IMR-90 (cell line): ENCODE results near the gene SEC23IP. TPM values are rescaled to one million over a fixed set of nuclear protein-coding genes. Genes with fewer than 3 reads are reported as not detected.

Experiments used
- ATAC-seq: fragments of 200-7000 bp; cut with Tn5 transposase; 2 replicates; pipeline ENCODE4 v1.9.1; 2020; ENCODE audit warnings: low read depth, mild to moderate bottlenecking, moderate library complexity
- BruUV-seq: library from RNA; stranded (reverse); fragments of 400-500 nt; replicated peaks from 2 replicates; lab custom pipeline; 2021; lab: Mats Ljungman, UMichigan
- CTCF ChIA-PET: fragments of 300-600 bp; formaldehyde crosslinking; extraction: SDS; loops from one replicate; lab custom pipeline; 2021; ENCODE audit warnings: antibody characterized with exemption; lab: Yijun Ruan, JAX
- POLR2A ChIA-PET: fragments of 300-600 bp; sonication (Branson Sonifier 250); formaldehyde crosslinking; loops from one replicate; lab custom pipeline; 2022; ENCODE audit warnings: antibody characterized with exemption; ENCODE audit not compliant: unreplicated experiment; lab: Charles Lee
- DNase-seq: peaks from one replicate; pipeline ENCODE4 v3.0.0; 2013
- H2AFZ ChIP-seq: replicated peaks from 2 replicates; pipeline ENCODE3; 2013; ENCODE audit warnings: low read length, mild to moderate bottlenecking; ENCODE audit not compliant: poor library complexity
- H2AK5ac ChIP-seq: 2 replicates; pipeline ENCODE4 v1.6.1; 2013; ENCODE audit warnings: low read depth, low read length, inconsistent platforms
- H2AK9ac ChIP-seq: replicated peaks from 2 replicates; pipeline ENCODE3; 2013; ENCODE audit warnings: mild to moderate bottlenecking, low read depth, low read length, moderate library complexity; ENCODE audit not compliant: poor library complexity
- H2BK120ac ChIP-seq: 2 replicates; pipeline ENCODE4 v1.6.1; 2013; ENCODE audit warnings: low read depth, low read length, inconsistent platforms
- H2BK15ac ChIP-seq: 3 replicates; pipeline ENCODE4 v1.6.1; 2013; ENCODE audit warnings: low read depth, low read length, inconsistent platforms
- H2BK20ac ChIP-seq: 2 replicates; pipeline ENCODE4 v1.6.1; 2013; ENCODE audit warnings: low read depth, mild to moderate bottlenecking, inconsistent platforms, low read length, moderate library complexity
- H2BK5ac ChIP-seq: 2 replicates; pipeline ENCODE4 v1.6.1; 2013; ENCODE audit warnings: mild to moderate bottlenecking, low read depth, low read length, inconsistent platforms; ENCODE audit not compliant: poor library complexity, severe bottlenecking
- H3K14ac ChIP-seq: replicated peaks from 2 replicates; pipeline ENCODE4 v1.6.1; 2013; ENCODE audit warnings: low read depth, low read length, inconsistent platforms
- H3K18ac ChIP-seq: 2 replicates; pipeline ENCODE4 v1.6.1; 2013; ENCODE audit warnings: low read depth, low read length, control low read depth
- H3K23ac ChIP-seq: 2 replicates; pipeline ENCODE4 v1.6.1; 2013; ENCODE audit warnings: low read depth, low read length, inconsistent platforms
- H3K27ac ChIP-seq: 2 replicates; pipeline ENCODE4 v1.5.1; 2013; ENCODE audit warnings: mild to moderate bottlenecking, control low read depth, low read length; ENCODE audit not compliant: insufficient read depth
- H3K27me3 ChIP-seq: 2 replicates; pipeline ENCODE4 v1.6.1; 2013; ENCODE audit warnings: low read length; ENCODE audit not compliant: control insufficient read depth, insufficient read depth
- H3K36me3 ChIP-seq: 2 replicates; pipeline ENCODE4 v1.6.1; 2013; ENCODE audit warnings: low read length, mixed read lengths; ENCODE audit not compliant: control insufficient read depth, insufficient read depth
- H3K4ac ChIP-seq: 2 replicates; pipeline ENCODE4 v1.6.1; 2013; ENCODE audit warnings: low read depth, low read length, inconsistent platforms
- H3K4me1 ChIP-seq: 2 replicates; pipeline ENCODE4 v1.6.1; 2013; ENCODE audit warnings: low read length, mixed read lengths; ENCODE audit not compliant: control insufficient read depth, insufficient read depth
- H3K4me2 ChIP-seq: 2 replicates; pipeline ENCODE4 v1.6.1; 2013; ENCODE audit warnings: low read depth, mild to moderate bottlenecking, control low read depth, low read length, moderate library complexity
- H3K4me3 ChIP-seq: 2 replicates; pipeline ENCODE4 v1.5.1; 2013; ENCODE audit warnings: low read depth, mild to moderate bottlenecking, control low read depth, low read length, moderate library complexity; ENCODE audit not compliant: insufficient read depth
- H3K56ac ChIP-seq: 2 replicates; pipeline ENCODE4 v1.6.1; 2013; ENCODE audit warnings: low read length, inconsistent platforms; ENCODE audit not compliant: insufficient read depth; ENCODE audit errors: extremely low read depth
- H3K79me1 ChIP-seq, 2 experiments: 2 replicates each; pipeline ENCODE4 v1.6.1; 2013; ENCODE audit warnings: low read length in 2 of 2, inconsistent platforms in 1 of 2, low read depth in 1 of 2
- H3K9ac ChIP-seq: 2 replicates; pipeline ENCODE4 v1.6.1; 2013; ENCODE audit warnings: low read depth, low read length, control low read depth
- H3K9me1 ChIP-seq: 2 replicates; pipeline ENCODE4 v1.6.1; 2013; ENCODE audit warnings: low read length, inconsistent platforms; ENCODE audit not compliant: insufficient read depth
- H3K9me3 ChIP-seq: 2 replicates; pipeline ENCODE4 v1.6.1; 2013; ENCODE audit warnings: low read length; ENCODE audit not compliant: control insufficient read depth, insufficient read depth
- H4K20me1 ChIP-seq: 2 replicates; pipeline ENCODE4 v1.6.1; 2013; ENCODE audit warnings: low read length, inconsistent platforms; ENCODE audit not compliant: insufficient read depth
- H4K5ac ChIP-seq: 2 replicates; pipeline ENCODE4 v1.6.1; 2013; ENCODE audit warnings: mild to moderate bottlenecking, low read depth, low read length, control low read depth
- H4K8ac ChIP-seq, 2 experiments: 2 replicates each; pipeline ENCODE4 v1.6.1; 2013; ENCODE audit warnings: low read depth in 2 of 2, low read length in 2 of 2, control low read depth in 1 of 2, inconsistent platforms in 1 of 2
- H4K91ac ChIP-seq: 2 replicates; pipeline ENCODE4 v1.6.1; 2013; ENCODE audit warnings: low read depth, low read length, inconsistent platforms; ENCODE audit not compliant: insufficient read depth
- BHLHE40 ChIP-seq: fragments of 150-350 bp; IDR thresholded peaks from 2 replicates; pipeline ENCODE4 v1.6.1; 2016; ENCODE audit warnings: mild to moderate bottlenecking, low read depth, low read length
- CEBPB ChIP-seq: IDR thresholded peaks from 2 replicates; pipeline ENCODE4 v1.6.1; 2012; ENCODE audit warnings: low read depth, low read length, improper control_type of control experiment
- CHD1 ChIP-seq: IDR thresholded peaks from 2 replicates; pipeline ENCODE4 v1.6.1; 2012; ENCODE audit warnings: low read depth, low read length, improper control_type of control experiment
- FOS ChIP-seq: fragments of 150-350 bp; IDR thresholded peaks from 2 replicates; pipeline ENCODE4 v1.6.1; 2016; ENCODE audit warnings: low read depth, low read length
- MAFK ChIP-seq: IDR thresholded peaks from 2 replicates; pipeline ENCODE4 v1.6.1; 2012; ENCODE audit warnings: low read depth, low read length, improper control_type of control experiment
- MAZ ChIP-seq: IDR thresholded peaks from 2 replicates; pipeline ENCODE4 v1.6.1; 2012; ENCODE audit warnings: low read depth, mild to moderate bottlenecking, low read length, improper control_type of control experiment, moderate library complexity, borderline replicate concordance
- MXI1 ChIP-seq: IDR thresholded peaks from 2 replicates; pipeline ENCODE4 v1.6.1; 2012; ENCODE audit warnings: low read depth, mild to moderate bottlenecking, low read length, moderate library complexity, borderline replicate concordance
- NFE2L2 ChIP-seq: fragments of 150-350 bp; IDR thresholded peaks from 2 replicates; pipeline ENCODE4 v1.6.1; 2016; ENCODE audit warnings: low read depth, mild to moderate bottlenecking, low read length
- POLR2A ChIP-seq: IDR thresholded peaks from 2 replicates; pipeline ENCODE4 v1.6.1; 2012; ENCODE audit warnings: mild to moderate bottlenecking, low read depth, low read length
- RAD21 ChIP-seq: IDR thresholded peaks from 2 replicates; pipeline ENCODE4 v1.6.1; 2012; ENCODE audit warnings: low read length, improper control_type of control experiment
- RCOR1 ChIP-seq: IDR thresholded peaks from 2 replicates; pipeline ENCODE4 v1.6.1; 2012; ENCODE audit warnings: mild to moderate bottlenecking, low read length, improper control_type of control experiment; ENCODE audit not compliant: insufficient replicate concordance
- RFX5 ChIP-seq: IDR thresholded peaks from 2 replicates; pipeline ENCODE4 v1.8.0; 2012; ENCODE audit warnings: low read depth, mild to moderate bottlenecking, low read length, moderate library complexity
- SMC3 ChIP-seq: fragments of 150-350 bp; IDR thresholded peaks from 2 replicates; pipeline ENCODE4 v1.6.1; 2016; ENCODE audit warnings: low read depth, mild to moderate bottlenecking, antibody characterized with exemption, low read length, moderate library complexity
- WGBS, 2 experiments: methylation state at CpG; one replicate each; pipeline versions ENCODE4 v1.1.5 to v1.1.7; 2013; ENCODE audit warnings: missing lambda C conversion rate in 2 of 2; ENCODE audit not compliant: insufficient read length in 1 of 2; ENCODE audit errors: extremely low coverage in 2 of 2; 5-methylcytosine and 5-hydroxymethylcytosine counted together
- dilution Hi-C: fragments of 300-500 bp; cut with HindIII; formaldehyde crosslinking; loops from one replicate; pipeline ENCODE4 v1.14.3; 2018; ENCODE audit warnings: low sequenced_read_pairs; ENCODE audit not compliant: unreplicated experiment
- in situ Hi-C: fragments of 300-500 bp; cut with MboI; formaldehyde crosslinking; loops from 3 replicates; pipeline ENCODE4 v1.14.3; 2019; ENCODE audit warnings: low sequenced_read_pairs, inconsistent platforms, mixed read lengths
- intact Hi-C: fragments of 100-400 bp; cut with micrococcal nuclease; formaldehyde crosslinking; loops from 2 replicates; pipeline ENCODE4 v1.10.0; 2022
- polyA plus RNA-seq, 3 experiments: library from polyadenylated mRNA; depleted of rRNA; stranded (reverse); fragments of >200 nt; gene quantifications; 2 replicates each; pipeline ENCODE4 v1.2.3, GENCODE V29; 2012; ENCODE audit warnings: low replicate concordance in 1 of 3
- total RNA-seq: library from RNA; depleted of rRNA; stranded (reverse); fragments of >200 nt; gene quantifications from 2 replicates; pipeline ENCODE4 v1.2.3, GENCODE V29; 2012
- TF ChIP-seq, protein P1 (sequence below): conservative IDR thresholded peaks from 2 replicates; pipeline ENCODE4 v1.5.1; 2012; ENCODE audit warnings: mild to moderate bottlenecking, low read depth, low read length, improper control_type of control experiment
- TF ChIP-seq, protein P2 (sequence below): fragments of 150-350 bp; IDR thresholded peaks from 2 replicates; pipeline ENCODE4 v1.6.1; 2017; ENCODE audit warnings: mild to moderate bottlenecking, antibody characterized with exemption, low read length, low read depth
- TF ChIP-seq, protein P3 (sequence below): fragments of 150-350 bp; IDR thresholded peaks from 2 replicates; pipeline ENCODE4 v1.6.1; 2016; ENCODE audit warnings: low read depth, mild to moderate bottlenecking, low read length, moderate library complexity, borderline replicate concordance

Gene SEC23IP
- total and polyA plus RNA-seq, 2 of the 4 experiments (the other 2 are of a cell fraction), result 37.4 to 39.8 TPM

GRCh38 chr10:119989966-119990365 lies 97.4 kb downstream of the SEC23IP start:
- Histone ChIP-seq H3K4me3 (no peak overlapping the region), H3K27ac (no peak overlapping the region), H3K23ac (no peak overlapping the region), H3K36me3 (no peaks in the 10 kb centered on the region), H3K79me1 (no peaks in the 10 kb centered on the region), H2BK15ac (no peak overlapping the region), H4K91ac (no peak overlapping the region), H3K27me3 (no peaks in the 10 kb centered on the region), H2BK120ac (no peak overlapping the region), H2AK9ac (no peak overlapping the region), H3K9me1 (no peaks in the 10 kb centered on the region), H3K56ac (no peak overlapping the region), H2BK5ac (no peak overlapping the region), H2AK5ac (no peak overlapping the region), H4K20me1 (no peaks in the 10 kb centered on the region), H3K9me3 (no peaks in the 10 kb centered on the region), H2AFZ (no peak overlapping the region), H3K14ac (no peak overlapping the region), H2BK20ac (no peak overlapping the region), H3K4me2 (no peak overlapping the region), H3K18ac (no peak overlapping the region), H4K5ac (no peak overlapping the region), H3K4me1 (no peaks in the 10 kb centered on the region), H3K4ac (no peak overlapping the region), H4K8ac (no peak overlapping the region), H3K9ac (no peak overlapping the region)
- intact Hi-C loops, result no loop called here
- in situ Hi-C loops, result no loop called here
- dilution Hi-C loops, result no loop called here
- no TSS peak for BruUV-seq
- POLR2A ChIA-PET, result no interaction called here
- TF ChIP-seq, protein P1, sequence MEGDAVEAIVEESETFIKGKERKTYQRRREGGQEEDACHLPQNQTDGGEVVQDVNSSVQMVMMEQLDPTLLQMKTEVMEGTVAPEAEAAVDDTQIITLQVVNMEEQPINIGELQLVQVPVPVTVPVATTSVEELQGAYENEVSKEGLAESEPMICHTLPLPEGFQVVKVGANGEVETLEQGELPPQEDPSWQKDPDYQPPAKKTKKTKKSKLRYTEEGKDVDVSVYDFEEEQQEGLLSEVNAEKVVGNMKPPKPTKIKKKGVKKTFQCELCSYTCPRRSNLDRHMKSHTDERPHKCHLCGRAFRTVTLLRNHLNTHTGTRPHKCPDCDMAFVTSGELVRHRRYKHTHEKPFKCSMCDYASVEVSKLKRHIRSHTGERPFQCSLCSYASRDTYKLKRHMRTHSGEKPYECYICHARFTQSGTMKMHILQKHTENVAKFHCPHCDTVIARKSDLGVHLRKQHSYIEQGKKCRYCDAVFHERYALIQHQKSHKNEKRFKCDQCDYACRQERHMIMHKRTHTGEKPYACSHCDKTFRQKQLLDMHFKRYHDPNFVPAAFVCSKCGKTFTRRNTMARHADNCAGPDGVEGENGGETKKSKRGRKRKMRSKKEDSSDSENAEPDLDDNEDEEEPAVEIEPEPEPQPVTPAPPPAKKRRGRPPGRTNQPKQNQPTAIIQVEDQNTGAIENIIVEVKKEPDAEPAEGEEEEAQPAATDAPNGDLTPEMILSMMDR, result no peak
- TF ChIP-seq SMC3 (no peak), RCOR1 (no peak), BHLHE40 (no peak), FOS (no peak), MAZ (no peak), RAD21 (no peak), CEBPB (no peak), MXI1 (no peak), NFE2L2 (no peak), CHD1 (no peak), POLR2A (no peak), RFX5 (no peak), MAFK (no peak)
- TF ChIP-seq, protein P2, sequence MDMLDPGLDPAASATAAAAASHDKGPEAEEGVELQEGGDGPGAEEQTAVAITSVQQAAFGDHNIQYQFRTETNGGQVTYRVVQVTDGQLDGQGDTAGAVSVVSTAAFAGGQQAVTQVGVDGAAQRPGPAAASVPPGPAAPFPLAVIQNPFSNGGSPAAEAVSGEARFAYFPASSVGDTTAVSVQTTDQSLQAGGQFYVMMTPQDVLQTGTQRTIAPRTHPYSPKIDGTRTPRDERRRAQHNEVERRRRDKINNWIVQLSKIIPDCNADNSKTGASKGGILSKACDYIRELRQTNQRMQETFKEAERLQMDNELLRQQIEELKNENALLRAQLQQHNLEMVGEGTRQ, result no peak
- TF ChIP-seq, protein P3, sequence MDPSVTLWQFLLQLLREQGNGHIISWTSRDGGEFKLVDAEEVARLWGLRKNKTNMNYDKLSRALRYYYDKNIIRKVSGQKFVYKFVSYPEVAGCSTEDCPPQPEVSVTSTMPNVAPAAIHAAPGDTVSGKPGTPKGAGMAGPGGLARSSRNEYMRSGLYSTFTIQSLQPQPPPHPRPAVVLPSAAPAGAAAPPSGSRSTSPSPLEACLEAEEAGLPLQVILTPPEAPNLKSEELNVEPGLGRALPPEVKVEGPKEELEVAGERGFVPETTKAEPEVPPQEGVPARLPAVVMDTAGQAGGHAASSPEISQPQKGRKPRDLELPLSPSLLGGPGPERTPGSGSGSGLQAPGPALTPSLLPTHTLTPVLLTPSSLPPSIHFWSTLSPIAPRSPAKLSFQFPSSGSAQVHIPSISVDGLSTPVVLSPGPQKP, result no peak
- ATAC-seq (no peak), DNase-seq (no peak)
- 63% methylated on average over 3 of the region's 7 CpGs; no CpG with 5 or more reads in 1 of the 2 experiments for WGBS, 2 experiments
- CTCF ChIA-PET, result no interaction called here
